ENCODE data around the gene CLRN1. TPM values are rescaled to one million over a fixed set of nuclear protein-coding genes. Genes with fewer than 3 reads are reported as not detected.

CLRN1 gene
- total RNA-seq, 1 experiment from 2014 or later = not detected

- DNase-seq (ENCODE audit: low read depth) = peak; percentile 11
Measured at GRCh38 chr3:150921209-150921608, 51.3 kb downstream of the CLRN1 start.

- DNase-seq (ENCODE audit: low read depth) = peak; percentile 10
Measured at GRCh38 chr3:150920236-150920635, 52.3 kb downstream of the CLRN1 start.

GRCh38 chr3:150917951-150918350, 54.6 kb downstream of the CLRN1 start:
- DNase-seq (ENCODE audit: low read depth) = no peak

GRCh38 chr3:150913133-150913922, 59.2 kb downstream of the CLRN1 start:
- no peak for DNase-seq (ENCODE audit: low read depth)

GRCh38 chr3:150912501-150912900, 60.0 kb downstream of the CLRN1 start:
- DNase-seq (ENCODE audit: low read depth) = no peak

- no peak for DNase-seq (ENCODE audit: low read depth)
Measured at GRCh38 chr3:150911771-150912170, 60.8 kb downstream of the CLRN1 start.

- no peak for DNase-seq (ENCODE audit: low read depth)
Measured at GRCh38 chr3:150906461-150906860, 66.1 kb downstream of the CLRN1 start.

GRCh38 chr3:150905746-150906145, 66.8 kb downstream of the CLRN1 start:
- DNase-seq (ENCODE audit: low read depth) = no peak

GRCh38 chr3:150905339-150905738, 67.2 kb downstream of the CLRN1 start, which contains the start of gene MINDY4B:
MINDY4B (minus strand) TSS chr3:150905439; CDS start chr3:150905439, 0 bp downstream.
- no peak for DNase-seq (ENCODE audit: low read depth)

- no peak for DNase-seq (ENCODE audit: low read depth)
Measured at GRCh38 chr3:150902988-150903387, 69.5 kb downstream of the CLRN1 start.

- no peak for DNase-seq (ENCODE audit: low read depth)
Measured at GRCh38 chr3:150901793-150902192, 70.7 kb downstream of the CLRN1 start.

- DNase-seq (ENCODE audit: low read depth) = no peak
Measured at GRCh38 chr3:150899141-150899540, 73.4 kb downstream of the CLRN1 start.

- DNase-seq (ENCODE audit: low read depth) = no peak
Measured at GRCh38 chr3:150898046-150898754, 74.3 kb downstream of the CLRN1 start.

- DNase-seq (ENCODE audit: low read depth) = no peak
Measured at GRCh38 chr3:150897592-150897991, 74.9 kb downstream of the CLRN1 start.

- DNase-seq (ENCODE audit: low read depth) = no peak
Measured at GRCh38 chr3:150890831-150891230, 81.7 kb downstream of the CLRN1 start.

GRCh38 chr3:150890295-150890694, 82.2 kb downstream of the CLRN1 start:
- DNase-seq (ENCODE audit: low read depth) = no peak

- DNase-seq (ENCODE audit: low read depth) = no peak
Measured at GRCh38 chr3:150889106-150889505, 83.4 kb downstream of the CLRN1 start.

- peak; percentile 24 for DNase-seq (ENCODE audit: low read depth)
Measured at GRCh38 chr3:150887031-150887430, 85.5 kb downstream of the CLRN1 start.

- no peak for DNase-seq (ENCODE audit: low read depth)
Measured at GRCh38 chr3:150885535-150885934, 87.0 kb downstream of the CLRN1 start.

GRCh38 chr3:150878996-150879575, 93.4 kb downstream of the CLRN1 start:
- DNase-seq (ENCODE audit: low read depth) = no peak

- DNase-seq (ENCODE audit: low read depth) = no peak
Measured at GRCh38 chr3:150878290-150878689, 94.2 kb downstream of the CLRN1 start.

- no peak for DNase-seq (ENCODE audit: low read depth)
Measured at GRCh38 chr3:150877303-150877702, 95.2 kb downstream of the CLRN1 start.

All from RPMI7951 (cell line).